Measurements from ENCODE around the gene ANAPC7.
A peak's percentile ranks its signal among the peaks of the same experiment; 100 is the strongest.

The ANAPC7 gene

DNA sequence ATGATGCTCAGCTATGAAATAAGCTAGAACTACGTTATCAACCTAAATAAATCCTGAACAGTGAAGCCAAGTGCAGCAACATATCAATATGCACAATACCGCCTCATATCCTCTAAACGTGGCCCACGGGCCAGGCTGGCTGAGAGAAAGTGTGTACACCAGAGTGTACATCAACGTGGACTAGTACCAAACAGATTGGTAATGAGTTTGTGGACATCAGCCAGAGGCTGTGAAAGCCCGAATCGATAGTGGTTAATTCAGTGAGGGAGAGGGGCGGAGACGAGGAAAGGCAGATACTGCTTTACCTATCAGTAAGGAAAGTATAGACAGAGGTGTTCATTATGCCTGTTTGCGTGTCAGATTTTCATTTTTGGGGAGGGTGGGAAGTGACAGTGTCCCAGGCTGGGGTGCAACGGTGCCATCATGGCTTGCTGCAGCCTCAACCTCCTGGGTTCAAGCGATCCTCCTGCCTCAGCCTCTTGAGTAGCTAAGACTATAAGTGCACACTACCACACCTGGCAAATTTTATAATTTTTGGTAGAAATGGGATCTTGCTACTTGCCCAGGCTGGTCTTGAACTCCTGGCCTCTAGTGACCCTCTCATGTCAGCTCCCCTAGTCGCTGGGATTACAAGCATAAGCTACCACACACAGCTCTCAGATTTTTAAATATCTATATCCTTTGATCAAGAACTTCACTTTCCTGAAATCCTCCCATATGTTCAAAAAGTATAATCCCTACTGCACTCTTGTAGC lies 50.1 kb downstream of the ANAPC7 start:
- Histone ChIP-seq H3K27ac (replicated peaks) (no peak overlapping the region; the same call in 1 of the 2 replicates), H3K4me3 (replicated peaks; ENCODE audit: insufficient read depth, low read length) (no peak overlapping the region), H3K27me3 (ENCODE audit: insufficient read depth, poor library complexity, severe bottlenecking) (no peaks in the 10 kb centered on the region)
- TF ChIP-seq, protein P1, sequence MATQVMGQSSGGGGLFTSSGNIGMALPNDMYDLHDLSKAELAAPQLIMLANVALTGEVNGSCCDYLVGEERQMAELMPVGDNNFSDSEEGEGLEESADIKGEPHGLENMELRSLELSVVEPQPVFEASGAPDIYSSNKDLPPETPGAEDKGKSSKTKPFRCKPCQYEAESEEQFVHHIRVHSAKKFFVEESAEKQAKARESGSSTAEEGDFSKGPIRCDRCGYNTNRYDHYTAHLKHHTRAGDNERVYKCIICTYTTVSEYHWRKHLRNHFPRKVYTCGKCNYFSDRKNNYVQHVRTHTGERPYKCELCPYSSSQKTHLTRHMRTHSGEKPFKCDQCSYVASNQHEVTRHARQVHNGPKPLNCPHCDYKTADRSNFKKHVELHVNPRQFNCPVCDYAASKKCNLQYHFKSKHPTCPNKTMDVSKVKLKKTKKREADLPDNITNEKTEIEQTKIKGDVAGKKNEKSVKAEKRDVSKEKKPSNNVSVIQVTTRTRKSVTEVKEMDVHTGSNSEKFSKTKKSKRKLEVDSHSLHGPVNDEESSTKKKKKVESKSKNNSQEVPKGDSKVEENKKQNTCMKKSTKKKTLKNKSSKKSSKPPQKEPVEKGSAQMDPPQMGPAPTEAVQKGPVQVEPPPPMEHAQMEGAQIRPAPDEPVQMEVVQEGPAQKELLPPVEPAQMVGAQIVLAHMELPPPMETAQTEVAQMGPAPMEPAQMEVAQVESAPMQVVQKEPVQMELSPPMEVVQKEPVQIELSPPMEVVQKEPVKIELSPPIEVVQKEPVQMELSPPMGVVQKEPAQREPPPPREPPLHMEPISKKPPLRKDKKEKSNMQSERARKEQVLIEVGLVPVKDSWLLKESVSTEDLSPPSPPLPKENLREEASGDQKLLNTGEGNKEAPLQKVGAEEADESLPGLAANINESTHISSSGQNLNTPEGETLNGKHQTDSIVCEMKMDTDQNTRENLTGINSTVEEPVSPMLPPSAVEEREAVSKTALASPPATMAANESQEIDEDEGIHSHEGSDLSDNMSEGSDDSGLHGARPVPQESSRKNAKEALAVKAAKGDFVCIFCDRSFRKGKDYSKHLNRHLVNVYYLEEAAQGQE (IDR thresholded peaks at IDR 0.05; ENCODE audit: insufficient replicate concordance, low read depth): no peak
- no peak for TF ChIP-seq POLR2AphosphoS5 (IDR thresholded peaks at IDR 0.05; ENCODE audit: low read depth)
- no peak for TF ChIP-seq SPI1 (IDR thresholded peaks at IDR 0.05; ENCODE audit: borderline replicate concordance, low read depth)
- TF ChIP-seq, protein P2, sequence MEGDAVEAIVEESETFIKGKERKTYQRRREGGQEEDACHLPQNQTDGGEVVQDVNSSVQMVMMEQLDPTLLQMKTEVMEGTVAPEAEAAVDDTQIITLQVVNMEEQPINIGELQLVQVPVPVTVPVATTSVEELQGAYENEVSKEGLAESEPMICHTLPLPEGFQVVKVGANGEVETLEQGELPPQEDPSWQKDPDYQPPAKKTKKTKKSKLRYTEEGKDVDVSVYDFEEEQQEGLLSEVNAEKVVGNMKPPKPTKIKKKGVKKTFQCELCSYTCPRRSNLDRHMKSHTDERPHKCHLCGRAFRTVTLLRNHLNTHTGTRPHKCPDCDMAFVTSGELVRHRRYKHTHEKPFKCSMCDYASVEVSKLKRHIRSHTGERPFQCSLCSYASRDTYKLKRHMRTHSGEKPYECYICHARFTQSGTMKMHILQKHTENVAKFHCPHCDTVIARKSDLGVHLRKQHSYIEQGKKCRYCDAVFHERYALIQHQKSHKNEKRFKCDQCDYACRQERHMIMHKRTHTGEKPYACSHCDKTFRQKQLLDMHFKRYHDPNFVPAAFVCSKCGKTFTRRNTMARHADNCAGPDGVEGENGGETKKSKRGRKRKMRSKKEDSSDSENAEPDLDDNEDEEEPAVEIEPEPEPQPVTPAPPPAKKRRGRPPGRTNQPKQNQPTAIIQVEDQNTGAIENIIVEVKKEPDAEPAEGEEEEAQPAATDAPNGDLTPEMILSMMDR (IDR thresholded peaks at IDR 0.05; ENCODE audit: insufficient read depth, low read length): no peak
- no peak for TF ChIP-seq GABPA (IDR thresholded peaks at IDR 0.05; ENCODE audit: low read depth)
- DNase-seq (ENCODE audit: low read depth in 1 of 2, low spot score in 1 of 2): no peak

DNA sequence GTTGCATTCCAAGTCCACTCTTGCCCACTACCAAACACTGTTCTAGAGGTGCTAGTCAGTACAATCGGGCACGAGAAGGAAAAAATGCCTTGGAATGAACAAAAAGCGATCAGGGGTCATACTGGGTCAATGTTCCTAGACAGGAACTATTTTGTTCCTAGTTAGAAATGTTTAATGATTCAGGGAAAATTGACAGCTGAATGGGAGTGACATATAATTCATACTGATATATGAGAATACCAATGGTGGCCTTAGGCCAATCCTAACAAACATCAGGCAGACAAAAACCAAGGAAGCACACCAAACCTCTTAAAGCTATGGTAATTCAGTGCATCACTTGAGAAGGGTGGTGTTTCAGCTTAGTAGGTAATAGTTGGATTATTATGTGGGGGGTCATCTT lies 51.1 kb downstream of the ANAPC7 start:
- Histone ChIP-seq H3K4me3 (replicated peaks; ENCODE audit: insufficient read depth, low read length) (no peak overlapping the region), H3K27ac (replicated peaks) (no peak overlapping the region), H3K27me3 (ENCODE audit: insufficient read depth, poor library complexity, severe bottlenecking) (no peaks in the 10 kb centered on the region)
- DNase-seq (ENCODE audit: low read depth in 1 of 2, low spot score in 1 of 2): no peak
- no peak for TF ChIP-seq POLR2AphosphoS5 (IDR thresholded peaks at IDR 0.05; ENCODE audit: low read depth)
- TF ChIP-seq, protein P2 (IDR thresholded peaks at IDR 0.05; ENCODE audit: insufficient read depth, low read length): no peak
- TF ChIP-seq GABPA (IDR thresholded peaks at IDR 0.05; ENCODE audit: low read depth): no peak
- TF ChIP-seq SPI1 (IDR thresholded peaks at IDR 0.05; ENCODE audit: borderline replicate concordance, low read depth): no peak
- TF ChIP-seq, protein P1 (IDR thresholded peaks at IDR 0.05; ENCODE audit: insufficient replicate concordance, low read depth): no peak

DNA sequence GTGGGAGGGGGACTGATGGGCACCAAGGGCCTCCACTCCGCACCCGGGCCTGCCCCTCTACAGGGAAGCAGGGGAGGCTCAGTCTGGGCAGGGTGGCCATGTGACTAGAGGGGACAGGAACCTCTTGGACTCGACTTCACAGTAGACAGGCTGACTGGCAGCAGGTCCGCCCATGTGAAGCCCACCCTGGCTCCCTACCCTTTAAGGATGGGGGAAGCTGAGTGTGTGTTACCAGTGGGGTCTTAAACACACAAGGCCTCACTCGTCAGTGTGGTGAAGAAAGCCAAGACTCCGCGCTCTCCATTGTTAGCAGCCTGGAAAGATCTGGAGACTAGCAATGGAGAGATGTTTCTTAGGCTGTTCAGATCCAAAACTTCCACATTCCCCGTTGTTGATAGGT lies 52.4 kb downstream of the ANAPC7 start:
- DNase-seq (ENCODE audit: low read depth in 1 of 2, low spot score in 1 of 2): no peak
- H3K27ac ChIP-seq (replicated peaks): no peak overlapping the region
- no peak overlapping the region for H3K4me3 ChIP-seq (replicated peaks; ENCODE audit: insufficient read depth, low read length)
- no peaks in the 10 kb centered on the region for H3K27me3 ChIP-seq (ENCODE audit: insufficient read depth, poor library complexity, severe bottlenecking)
- TF ChIP-seq SPI1 (IDR thresholded peaks at IDR 0.05; ENCODE audit: borderline replicate concordance, low read depth) (no peak), POLR2AphosphoS5 (IDR thresholded peaks at IDR 0.05; ENCODE audit: low read depth) (peak; percentile 16; the same call in 1 of the 2 replicates)
- TF ChIP-seq, protein P1 (IDR thresholded peaks at IDR 0.05; ENCODE audit: insufficient replicate concordance, low read depth): no peak

Data from HL-60 (cell line).